ENCODE measurements around the gene EXD3. TPM values are rescaled to one million over a fixed set of nuclear protein-coding genes. Genes with fewer than 3 reads are reported as not detected.
"Not testable (repeated sequence)": the region's sequence is repeated elsewhere in the genome, so short reads cannot be mapped to it uniquely, and the experiment has no call there.

EXD3 gene
- total RNA-seq, 1 donor from 2014 or later = 10.8 TPM

DNA sequence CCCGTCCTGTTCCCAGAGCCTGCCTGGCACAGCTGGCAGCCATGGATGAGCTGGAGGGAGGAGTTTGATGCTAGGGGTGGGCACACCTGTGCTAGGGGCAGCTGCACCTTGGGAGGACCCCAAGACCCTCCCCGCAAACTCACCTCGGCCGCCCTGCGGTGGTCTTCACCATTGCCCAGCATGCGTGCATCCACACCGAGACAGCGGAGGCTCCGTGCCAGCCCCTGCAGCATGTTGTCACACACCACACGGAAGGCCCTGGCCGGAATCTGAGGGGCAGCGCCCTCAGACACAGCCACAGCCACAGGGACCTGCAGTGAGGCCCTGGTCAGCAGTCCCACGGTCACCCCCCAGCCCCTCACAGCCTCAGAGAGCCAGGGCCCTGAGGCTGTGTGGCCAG, 75.0 kb downstream of the EXD3 start:
- Histone ChIP-seq H3K4me3 (ENCODE audit: low read depth, low read length) (no peak overlapping the region), H3K27me3 (ENCODE audit: control insufficient read depth, insufficient read depth, low read length) (no peaks in the 10 kb centered on the region), H3K36me3 (ENCODE audit: control insufficient read depth, insufficient read depth, low read length) (no peaks in the 10 kb centered on the region)
- FAIRE-seq (no peak), DNase-seq (ENCODE audit: low read depth) (no peak)
- TF ChIP-seq, protein P1, sequence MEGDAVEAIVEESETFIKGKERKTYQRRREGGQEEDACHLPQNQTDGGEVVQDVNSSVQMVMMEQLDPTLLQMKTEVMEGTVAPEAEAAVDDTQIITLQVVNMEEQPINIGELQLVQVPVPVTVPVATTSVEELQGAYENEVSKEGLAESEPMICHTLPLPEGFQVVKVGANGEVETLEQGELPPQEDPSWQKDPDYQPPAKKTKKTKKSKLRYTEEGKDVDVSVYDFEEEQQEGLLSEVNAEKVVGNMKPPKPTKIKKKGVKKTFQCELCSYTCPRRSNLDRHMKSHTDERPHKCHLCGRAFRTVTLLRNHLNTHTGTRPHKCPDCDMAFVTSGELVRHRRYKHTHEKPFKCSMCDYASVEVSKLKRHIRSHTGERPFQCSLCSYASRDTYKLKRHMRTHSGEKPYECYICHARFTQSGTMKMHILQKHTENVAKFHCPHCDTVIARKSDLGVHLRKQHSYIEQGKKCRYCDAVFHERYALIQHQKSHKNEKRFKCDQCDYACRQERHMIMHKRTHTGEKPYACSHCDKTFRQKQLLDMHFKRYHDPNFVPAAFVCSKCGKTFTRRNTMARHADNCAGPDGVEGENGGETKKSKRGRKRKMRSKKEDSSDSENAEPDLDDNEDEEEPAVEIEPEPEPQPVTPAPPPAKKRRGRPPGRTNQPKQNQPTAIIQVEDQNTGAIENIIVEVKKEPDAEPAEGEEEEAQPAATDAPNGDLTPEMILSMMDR (IDR thresholded peaks at IDR 0.05; ENCODE audit: insufficient read depth, low read length, severe bottlenecking) = no peak

DNA sequence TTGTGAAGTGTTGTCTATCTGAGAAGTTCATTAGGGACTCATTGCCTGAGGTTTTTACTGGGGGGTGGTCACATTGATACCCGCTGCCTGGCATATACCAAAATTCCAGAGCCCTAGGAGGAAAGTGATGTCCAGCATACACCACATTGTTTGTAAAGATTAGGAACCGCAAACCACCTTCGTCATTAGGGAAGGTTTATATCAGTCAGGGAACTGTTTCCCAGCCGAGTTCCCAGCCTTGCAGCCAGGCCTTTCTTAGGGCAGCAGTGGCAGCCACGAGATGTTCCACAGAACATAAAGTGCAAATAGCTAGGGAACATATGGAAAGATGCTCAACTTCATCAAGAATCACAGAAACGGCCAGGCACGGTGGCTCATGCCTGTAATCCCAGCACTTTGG, 80.5 kb downstream of the EXD3 start:
- FAIRE-seq = no peak
- Histone ChIP-seq H3K4me3 (ENCODE audit: low read depth, low read length) (no peak overlapping the region), H3K36me3 (ENCODE audit: control insufficient read depth, insufficient read depth, low read length) (no peaks in the 10 kb centered on the region), H3K27me3 (ENCODE audit: control insufficient read depth, insufficient read depth, low read length) (no peaks in the 10 kb centered on the region)
- TF ChIP-seq, protein P1 (IDR thresholded peaks at IDR 0.05; ENCODE audit: insufficient read depth, low read length, severe bottlenecking) = no peak
- no peak for DNase-seq (ENCODE audit: low read depth)

DNA sequence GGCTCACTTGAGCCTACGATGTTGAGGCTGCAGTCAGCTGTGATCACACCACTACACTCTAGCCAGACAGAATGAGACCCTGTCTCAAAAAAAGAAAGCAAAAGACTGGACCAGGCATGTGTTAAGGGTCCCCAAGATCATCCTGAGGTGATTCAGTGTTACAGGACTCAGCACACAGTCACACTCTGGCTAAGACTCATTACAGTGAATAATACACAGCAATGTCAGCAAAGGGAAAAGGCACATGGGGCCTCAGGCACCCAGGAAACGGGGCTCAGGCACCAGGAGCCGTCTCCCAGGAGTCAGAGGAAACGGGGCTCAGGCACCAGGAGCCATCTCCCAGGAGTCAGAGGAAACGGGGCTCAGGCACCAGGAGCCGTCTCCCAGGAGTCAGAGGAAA, 81.7 kb downstream of the EXD3 start:
- FAIRE-seq = no peak
- DNase-seq (ENCODE audit: low read depth) = no peak

DNA sequence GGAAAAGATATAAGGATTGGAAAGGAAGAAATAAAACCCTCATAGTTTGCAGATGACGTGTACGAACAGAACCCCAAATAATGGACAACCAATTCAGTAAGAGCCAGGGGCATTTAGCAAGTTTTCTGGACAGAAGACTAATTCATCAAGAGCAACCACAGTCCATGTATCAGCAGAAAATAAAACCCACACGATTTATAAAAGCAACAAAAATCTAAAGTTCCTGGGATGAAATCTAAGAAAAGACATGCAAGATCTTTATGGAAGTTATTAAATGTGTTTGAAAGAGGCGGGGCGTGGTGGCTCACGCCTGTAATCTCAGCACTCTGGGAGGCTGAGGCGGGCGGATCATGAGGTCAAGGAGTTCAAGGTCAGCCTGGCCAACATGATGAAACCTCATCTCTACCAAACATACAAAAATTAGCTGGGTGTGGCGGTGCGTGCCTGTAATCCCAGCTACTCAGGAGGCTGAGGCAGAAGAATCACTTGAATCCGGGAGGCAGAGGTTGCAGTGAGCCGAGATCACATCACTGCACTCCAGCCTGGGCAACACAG, 83.0 kb downstream of the EXD3 start:
- not testable (repeated sequence) for H3K4me3 ChIP-seq (ENCODE audit: low read depth, low read length); H3K36me3 ChIP-seq (ENCODE audit: control insufficient read depth, insufficient read depth, low read length); DNase-seq (ENCODE audit: low read depth); H3K27me3 ChIP-seq (ENCODE audit: control insufficient read depth, insufficient read depth, low read length); FAIRE-seq

More for the DNA sequence above, 81.7 kb downstream of the EXD3 start:
- no peak overlapping the region for H3K4me3 ChIP-seq (ENCODE audit: low read depth, low read length)
- TF ChIP-seq, protein P1 (IDR thresholded peaks at IDR 0.05; ENCODE audit: insufficient read depth, low read length, severe bottlenecking) = no peak
- no peaks in the 10 kb centered on the region for H3K36me3 ChIP-seq (ENCODE audit: control insufficient read depth, insufficient read depth, low read length)
- H3K27me3 ChIP-seq (ENCODE audit: control insufficient read depth, insufficient read depth, low read length) = no peaks in the 10 kb centered on the region

DNA sequence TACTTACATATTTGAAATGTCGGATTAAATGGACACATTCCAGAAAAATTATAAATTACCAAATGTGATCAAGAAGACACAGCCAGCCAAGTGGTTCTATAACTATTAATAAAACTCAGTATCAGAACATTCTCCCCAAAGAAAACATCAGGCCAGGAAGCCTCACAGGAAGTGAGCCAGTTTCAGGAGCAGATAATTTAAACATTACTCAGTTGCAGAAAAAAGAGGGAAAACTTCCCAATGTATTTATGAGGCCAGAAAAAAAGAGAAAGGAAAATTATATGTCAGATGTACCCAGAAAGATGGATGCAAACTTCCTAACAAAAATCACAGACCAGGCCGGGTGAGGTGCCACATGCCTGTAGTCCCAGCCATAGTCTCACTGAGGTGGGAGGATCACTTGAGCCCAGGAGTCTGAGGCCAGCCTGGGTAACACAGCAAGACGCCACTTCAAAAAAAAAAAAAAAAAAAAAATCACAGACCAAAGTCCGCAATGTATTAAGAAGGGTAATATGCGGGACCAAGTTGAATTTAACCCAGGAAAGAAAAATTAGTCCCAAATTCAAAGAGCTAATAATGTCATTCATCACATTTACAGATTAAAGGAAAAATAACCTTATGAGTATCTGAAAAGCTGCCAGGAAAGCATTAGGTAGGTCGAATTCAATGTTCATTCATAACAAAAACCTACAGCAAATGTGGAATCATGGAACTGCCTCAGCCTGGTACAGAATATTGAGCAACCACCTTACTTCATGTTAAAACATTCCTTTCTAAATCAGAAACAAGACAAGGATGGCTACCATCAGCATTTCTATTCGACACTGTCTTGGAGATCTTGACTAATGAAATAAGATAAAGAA, 83.7 kb downstream of the EXD3 start:
- no peak overlapping the region for H3K4me3 ChIP-seq (ENCODE audit: low read depth, low read length)
- TF ChIP-seq, protein P1 (IDR thresholded peaks at IDR 0.05; ENCODE audit: insufficient read depth, low read length, severe bottlenecking) = no peak
- H3K36me3 ChIP-seq (ENCODE audit: control insufficient read depth, insufficient read depth, low read length) = no peaks in the 10 kb centered on the region
- DNase-seq (ENCODE audit: low read depth) = no peak
- no peak for FAIRE-seq
- H3K27me3 ChIP-seq (ENCODE audit: control insufficient read depth, insufficient read depth, low read length) = no peaks in the 10 kb centered on the region

DNA sequence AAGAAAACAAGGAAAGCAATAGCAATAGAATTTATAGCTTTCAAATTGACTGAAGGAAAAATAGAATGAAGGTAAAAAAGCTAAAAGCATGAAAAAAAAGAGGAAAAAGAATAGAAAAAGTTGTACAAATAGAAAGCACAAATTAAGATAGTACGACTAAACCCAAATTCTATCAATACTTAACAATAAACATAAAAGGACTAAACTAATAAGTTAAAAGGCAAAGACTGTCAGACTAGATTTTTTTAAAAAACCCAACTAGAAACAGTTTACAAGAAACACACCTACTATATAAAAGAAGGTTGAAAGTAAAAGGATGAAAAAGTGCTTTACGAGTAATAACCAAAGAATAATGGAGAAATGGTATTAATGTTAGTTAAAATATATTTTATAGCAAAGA, 86.2 kb downstream of the EXD3 start:
- FAIRE-seq = no peak
- no peak for DNase-seq (ENCODE audit: low read depth)

More for the DNA sequence above, 86.2 kb downstream of the EXD3 start:
- TF ChIP-seq, protein P1 (IDR thresholded peaks at IDR 0.05; ENCODE audit: insufficient read depth, low read length, severe bottlenecking) = no peak
- Histone ChIP-seq H3K36me3 (ENCODE audit: control insufficient read depth, insufficient read depth, low read length) (no peaks in the 10 kb centered on the region), H3K4me3 (ENCODE audit: low read depth, low read length) (no peak overlapping the region), H3K27me3 (ENCODE audit: control insufficient read depth, insufficient read depth, low read length) (no peaks in the 10 kb centered on the region)

All from bronchial epithelial cell (primary cell).